Measurements from ENCODE around the gene SPAG4.

DNA sequence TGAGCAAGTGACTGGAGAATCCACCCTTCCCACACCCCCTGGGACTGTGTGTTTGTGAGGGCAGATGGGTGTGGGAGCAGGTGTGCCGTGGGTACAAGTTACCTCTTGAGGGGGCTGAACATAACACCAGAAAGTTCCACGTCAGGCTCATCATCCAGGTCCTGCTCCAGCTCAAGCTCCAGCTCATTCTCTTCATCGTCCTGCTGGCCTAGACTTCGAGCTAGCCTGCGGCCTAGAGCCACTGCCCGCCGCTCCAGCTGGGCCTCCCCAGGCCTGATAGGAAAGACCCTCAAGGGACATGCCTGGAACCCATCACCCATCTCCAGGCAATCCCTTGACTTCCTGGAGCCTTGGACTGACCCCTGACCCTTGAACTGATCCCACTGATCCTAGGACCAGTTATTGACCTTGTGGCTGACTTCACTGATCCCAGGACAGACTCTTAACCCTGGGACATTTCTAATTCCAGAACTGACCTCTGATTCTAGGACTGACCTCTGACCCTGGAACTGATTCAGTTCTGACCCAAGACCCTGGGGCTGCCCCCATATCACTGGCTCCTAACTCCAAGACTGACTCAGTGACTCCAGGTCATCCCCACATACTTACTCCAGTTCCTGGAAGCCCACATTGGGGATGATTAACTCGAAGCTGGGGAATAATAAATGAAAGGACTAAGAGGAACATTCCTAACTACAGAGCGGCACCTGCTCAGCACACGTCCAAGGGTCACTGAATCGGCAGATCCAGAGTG is 11.8 kb upstream of the SPAG4 start:
- no peak for TF ChIP-seq CTCF (IDR thresholded peaks at IDR 0.05)
- no peak for TF ChIP-seq POLR2AphosphoS5 (IDR thresholded peaks at IDR 0.05)
- TF ChIP-seq EP300 (IDR thresholded peaks at IDR 0.05): no peak
- no peak for TF ChIP-seq POLR2A (IDR thresholded peaks at IDR 0.05)
